HepG2 (cell line): Measurements from ENCODE around the gene TSPAN9. TPM values are rescaled to one million over a fixed set of nuclear protein-coding genes. Genes with fewer than 3 reads are reported as not detected.

ENCODE experiments used
- ATAC-seq: fragments of 200-7000 bp; cut with Tn5 transposase; 3 replicates; pipeline ENCODE4 v1.9.1; 2020; ENCODE audit warnings: mild to moderate bottlenecking, moderate library complexity
- BruUV-seq: library from RNA; stranded (reverse); fragments of 400-500 nt; replicated peaks from 2 replicates; lab custom pipeline; 2021; lab: Mats Ljungman, UMichigan
- CTCF ChIA-PET: fragments of 300-600 bp; formaldehyde crosslinking; extraction: SDS; loops from one replicate; lab custom pipeline; 2021; ENCODE audit warnings: low total read pairs, inconsistent platforms, low intra/inter-chr PET ratio; lab: Yijun Ruan, JAX
- POLR2A ChIA-PET: fragments of 350-600 bp; sonication (Branson Sonifier 250); formaldehyde crosslinking; loops from one replicate; lab custom pipeline; 2020; ENCODE audit warnings: antibody characterized with exemption, inconsistent platforms; lab: Yijun Ruan, JAX
- DNase-seq: peaks from one replicate; pipeline ENCODE4 v3.0.0-alpha.2; 2015; ENCODE audit warnings: low spot score
- FAIRE-seq: peaks from 3 replicates; lab custom pipeline; 2011; peaks lifted over from hg19 to GRCh38; lab: Jason Lieb, UNC
- H2AFZ ChIP-seq: one replicate; pipeline ENCODE4 v1.6.1; 2011; ENCODE audit warnings: low read length, inconsistent platforms
- H3K27ac ChIP-seq: fragments of 300-600 bp; 3 replicates; pipeline ENCODE4 v1.8.0; 2011; ENCODE audit warnings: mixed run types, mild to moderate bottlenecking, mixed read lengths, low read length, inconsistent platforms; ENCODE audit not compliant: insufficient read depth; ENCODE audit errors: extremely low read length
- H3K27me3 ChIP-seq, 2 experiments: fragments of 200-600 bp in 1 of 2; 2 replicates in 1 of 2; 3 replicates in 1 of 2; pipeline versions ENCODE4 v1.6.0 to v1.8.0; 2011; ENCODE audit warnings: low read length in 2 of 2, mild to moderate bottlenecking in 2 of 2, moderate library complexity in 2 of 2, inconsistent platforms in 1 of 2; ENCODE audit not compliant: insufficient read depth in 2 of 2, control insufficient read depth in 1 of 2
- H3K36me3 ChIP-seq, 2 experiments: fragments of 200-600 bp in 1 of 2; replicated peaks in 1 of 2; 2 replicates in 1 of 2; 3 replicates in 1 of 2; pipeline versions ENCODE4 v1.5.1 to v1.8.0; 2011; ENCODE audit warnings: low read length in 2 of 2, inconsistent platforms in 1 of 2; ENCODE audit not compliant: insufficient read depth in 2 of 2, control insufficient read depth in 1 of 2
- H3K4me1 ChIP-seq: 2 replicates; pipeline ENCODE4 v1.5.1; 2012; ENCODE audit warnings: low read length, inconsistent platforms; ENCODE audit not compliant: insufficient read depth
- H3K4me2 ChIP-seq: 2 replicates; pipeline ENCODE4 v1.6.0; 2011; ENCODE audit warnings: low read depth, low read length, inconsistent platforms
- H3K4me3 ChIP-seq, 3 experiments: fragments of 200-600 bp in 1 of 3; sonication (generic), shearing (Covaris generic) in 1 of 3; replicated peaks in 1 of 3; 2 replicates each; pipeline ENCODE4 v1.5.1; 2011 to 2016; ENCODE audit warnings: low read length in 3 of 3, inconsistent platforms in 2 of 3, low read depth in 2 of 3, mild to moderate bottlenecking in 2 of 3, control low read depth in 1 of 3, mixed read lengths in 1 of 3; ENCODE audit not compliant: insufficient read depth in 1 of 3
- H3K79me2 ChIP-seq: one replicate; pipeline ENCODE4 v1.6.1; 2011; ENCODE audit warnings: low read length, inconsistent platforms; ENCODE audit not compliant: insufficient read depth
- H3K9ac ChIP-seq: 2 replicates; pipeline ENCODE4 v1.6.0; 2011; ENCODE audit warnings: mild to moderate bottlenecking, low read depth, low read length, inconsistent platforms; ENCODE audit not compliant: insufficient read depth
- H3K9me3 ChIP-seq: 2 replicates; pipeline ENCODE4 v1.5.1; 2012; ENCODE audit warnings: mild to moderate bottlenecking, low read length
- H4K20me1 ChIP-seq: 2 replicates; pipeline ENCODE4 v1.6.0; 2011; ENCODE audit warnings: inconsistent platforms, mild to moderate bottlenecking, low read length, moderate library complexity; ENCODE audit not compliant: insufficient read depth
- AGO2 ChIP-seq: fragments of 200-400 bp; formaldehyde crosslinking; optimal IDR thresholded peaks from 2 replicates; pipeline ENCODE3; 2017; ENCODE audit warnings: mild to moderate bottlenecking, low read depth, low read length, moderate library complexity
- FOXK2 ChIP-seq: fragments of 450-650 bp; IDR thresholded peaks from 2 replicates; pipeline ENCODE4 v1.6.1; 2016
- RBM22 ChIP-seq: fragments of 200-400 bp; formaldehyde crosslinking; optimal IDR thresholded peaks from 2 replicates; pipeline ENCODE3; 2017; ENCODE audit warnings: mild to moderate bottlenecking, low read length, moderate library complexity
- ZNF282 ChIP-seq: fragments of 450-650 bp; IDR thresholded peaks from 2 replicates; pipeline ENCODE4 v1.6.1; 2018; ENCODE audit not compliant: partially characterized antibody
- ZNF34 ChIP-seq: sonication (generic); formaldehyde crosslinking; IDR thresholded peaks from 2 replicates; pipeline ENCODE4 v1.4.0; 2020; ENCODE audit warnings: mild to moderate bottlenecking, missing genetic modification reagents, borderline replicate concordance
- WGBS: methylation state at CpG from one replicate; pipeline ENCODE4 v1.1.6; 2017; ENCODE audit warnings: low lambda C conversion rate; 5-methylcytosine and 5-hydroxymethylcytosine counted together
- in situ Hi-C: cut with HindIII; loops from 2 replicates; pipeline ENCODE4 v1.10.0; 2017; ENCODE audit warnings: low pct_unique_long_range_greater_than_20kb; ENCODE audit not compliant: extremely low pct_ligation_motif_present
- intact Hi-C: fragments of 100-400 bp; cut with micrococcal nuclease; formaldehyde crosslinking; loops from one replicate; pipeline ENCODE4 v1.10.0; 2022; ENCODE audit not compliant: unreplicated experiment
- polyA plus RNA-seq, 8 experiments: library from polyadenylated mRNA; depleted of rRNA in 3 of 8; stranded (reverse) in 7 of 8; unstranded in 1 of 8; fragments of >200 nt; fragmentation: Illumina TruSeq in 4 of 8; extraction: Trizol in 4 of 8; gene quantifications; 2 replicates each; pipeline versions ENCODE4 v1.2.1 to v1.2.3, GENCODE V29; 2011 to 2016; ENCODE audit warnings: low read depth in 4 of 8, missing spikeins in 1 of 8, mixed read lengths in 1 of 8; ENCODE audit not compliant: insufficient read depth in 1 of 8
- total RNA-seq, 5 experiments: library from RNA; depleted of rRNA; stranded (reverse); fragments of >200 nt; fragmentation: Illumina TruSeq; extraction: Trizol; gene quantifications; 2 replicates each; pipeline ENCODE4 v1.2.3, GENCODE V29; 2016; ENCODE audit warnings: low read depth in 1 of 5

Gene TSPAN9
- total and polyA plus RNA-seq, 2 of the 13 experiments (the other 11 are each of a cell fraction or from before 2014, with no cell fraction given) = 18.1 to 42.3 TPM

DNA sequence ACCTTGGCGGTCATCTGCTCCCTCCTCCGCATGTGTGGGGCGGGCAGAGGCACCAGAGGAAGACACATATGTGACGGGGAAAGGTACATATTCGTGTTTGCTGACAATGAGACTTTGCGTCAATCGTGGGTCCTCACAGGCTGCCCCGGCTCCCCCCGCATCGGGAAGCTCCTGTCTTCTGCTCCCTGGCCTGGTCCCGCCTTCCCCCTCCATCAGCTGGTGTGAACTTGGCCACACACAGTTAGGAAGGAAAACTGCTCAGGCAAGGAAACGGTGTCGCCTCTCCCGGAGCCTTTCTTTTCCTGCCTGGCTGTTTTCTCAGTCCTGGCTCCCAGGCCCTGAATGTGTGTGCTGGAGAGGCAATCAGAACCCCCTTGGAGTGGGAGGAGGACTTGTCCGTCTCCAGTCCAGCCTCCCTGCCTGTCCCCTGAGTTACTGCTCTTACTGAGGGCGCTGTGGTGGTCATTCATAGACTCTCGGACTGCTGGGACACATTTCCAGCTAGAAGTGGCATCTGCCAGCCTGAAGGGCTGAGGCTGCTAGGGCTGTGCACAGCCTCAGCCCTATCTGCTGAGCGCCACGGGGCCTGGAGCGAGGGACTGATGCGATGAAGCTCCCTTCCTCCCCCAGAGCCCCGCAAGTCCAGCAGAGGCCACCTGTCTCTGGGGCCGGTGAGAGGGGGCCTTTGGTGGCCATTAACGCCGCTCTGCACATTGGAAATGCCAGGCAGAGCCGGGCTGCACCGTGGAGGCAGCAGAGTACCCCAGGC is 44.2 kb upstream of the TSPAN9 start:
- CTCF ChIA-PET = no interaction called here
- BruUV-seq = no TSS peak
- POLR2A ChIA-PET = no interaction called here
- TF ChIP-seq AGO2 (peak; percentile 12), RBM22 (peak; percentile 21), ZNF282 (no peak)
- in situ Hi-C loops (loop anchor here (10.0 kb wide), 1 partner anchor 148 kb away; no protein-coding TSS in a partner anchor), intact Hi-C loops (loop anchor here (5.0 kb wide), 1 partner anchor 71 kb away; no protein-coding TSS in a partner anchor)
- no peaks in the 10 kb centered on the region for H3K79me2 ChIP-seq
- no peak for FAIRE-seq
- no peak for DNase-seq
- no peak overlapping the region for H3K4me2 ChIP-seq
- no peak overlapping the region for H3K27ac ChIP-seq
- peak; percentile 10; the same call in 1 of the 3 replicates for ATAC-seq
- peaks cover 3% of the 10 kb centered on the region; the same call in 1 of the 2 replicates for H4K20me1 ChIP-seq
- no peak overlapping the region for H3K9ac ChIP-seq
- no peaks in the 10 kb centered on the region for H3K27me3 ChIP-seq
- H3K4me1 ChIP-seq = no peaks in the 10 kb centered on the region
- no peak overlapping the region for H3K4me3 ChIP-seq
- no peak overlapping the region for H2AFZ ChIP-seq
- no peaks in the 10 kb centered on the region for H3K9me3 ChIP-seq
- H3K36me3 ChIP-seq = peaks cover 33 to 64% of the 10 kb centered on the region in 2 experiments
- WGBS = 89% methylated on average over 9 of the region's 27 CpGs

DNA sequence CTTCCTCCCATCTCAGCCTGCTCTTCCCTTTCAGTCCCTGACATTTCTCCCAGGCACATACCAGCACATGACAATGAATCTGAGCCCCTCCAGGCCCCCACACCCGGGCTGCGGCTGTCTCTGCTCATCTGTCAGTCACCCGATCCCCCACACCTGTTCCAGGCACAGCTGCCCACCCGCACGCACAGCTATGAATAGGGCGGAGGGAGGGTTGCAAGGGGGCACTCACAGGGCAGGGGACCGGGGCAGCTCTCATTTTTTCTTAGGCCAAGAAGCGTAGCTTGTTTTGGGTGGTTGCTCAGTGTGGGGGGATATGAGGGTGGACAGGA is 43.7 kb upstream of the TSPAN9 start:
- Histone ChIP-seq H3K79me2 (no peaks in the 10 kb centered on the region), H4K20me1 (peaks cover 3% of the 10 kb centered on the region; the same call in 1 of the 2 replicates), H3K4me1 (no peaks in the 10 kb centered on the region), H2AFZ (no peak overlapping the region), H3K27ac (no peak overlapping the region), H3K4me3 (no peak overlapping the region), H3K9me3 (no peaks in the 10 kb centered on the region), H3K4me2 (no peak overlapping the region), H3K9ac (no peak overlapping the region), H3K36me3 (peaks cover 35 to 64% of the 10 kb centered on the region in 2 experiments), H3K27me3 (no peaks in the 10 kb centered on the region)
- in situ Hi-C loops (loop anchor here (10.0 kb wide), 1 partner anchor 149 kb away; no protein-coding TSS in a partner anchor), intact Hi-C loops (loop anchor here (5.0 kb wide), 1 partner anchor 71 kb away; no protein-coding TSS in a partner anchor)
- 98% methylated on average over 8 of the region's 8 CpGs for WGBS
- FAIRE-seq = no peak
- ChIA-PET CTCF (interaction anchor here (2.6 kb wide), 1 partner anchor 148 kb away, joined by 9 read pairs; no protein-coding TSS in a partner anchor), POLR2A (interaction anchor here (1.0 kb wide), 1 partner anchor 148 kb away, joined by 4 read pairs; no protein-coding TSS in a partner anchor)
- ATAC-seq = no peak
- DNase-seq = no peak
- no TSS peak for BruUV-seq
- TF ChIP-seq ZNF34 = no peak
- TF ChIP-seq AGO2 = peak; percentile 31
- no peak for TF ChIP-seq FOXK2
